Head of caudate nucleus (tissue), 42 donors: Measurements from ENCODE around the gene ZNF346.

Source experiments
- DNase-seq, 42 donors: peaks; one replicate each; pipeline versions ENCODE4 v3.0.0 to v3.0.0-alpha.2; 2020 to 2021; ENCODE audit warnings: mixed read lengths in 7 of 42
- intact Hi-C: fragments of 100-400 bp; cut with DNase I; formaldehyde crosslinking; loops from one replicate; pipeline ENCODE4 v1.15.0; 2022

The ZNF346 gene

GRCh38 chr5:177005619-177006264 lies 16.8 kb upstream of the ZNF346 start:
- peak; percentile 51 to 94 (median 84) for DNase-seq
- intact Hi-C loops, result no loop called here

- intact Hi-C loops, result no loop called here
- DNase-seq, result peak; percentile 74 to 97 (median 91)
These were observed 16.1 kb upstream of the ZNF346 start, which contains the start of gene UIMC1 for GRCh38 chr5:177006265-177006972. Gene UIMC1 (minus strand): TSS chr5:177006779. CDS start chr5:176982615, 24,164 bp downstream.

GRCh38 chr5:177008716-177009115 lies 13.8 kb upstream of the ZNF346 start:
- intact Hi-C loops, result no loop called here
- no peak for DNase-seq

- DNase-seq, result no peak
- intact Hi-C loops, result no loop called here
These were observed 12.3 kb upstream of the ZNF346 start for GRCh38 chr5:177010153-177010552.

- intact Hi-C loops, result no loop called here
- DNase-seq, result no peak
These were observed 7.3 kb upstream of the ZNF346 start for GRCh38 chr5:177015156-177015555.

GRCh38 chr5:177018341-177018740 lies 4.2 kb upstream of the ZNF346 start:
- intact Hi-C loops, result no loop called here
- no peak for DNase-seq

- no peak for DNase-seq
- intact Hi-C loops, result no loop called here
These were observed 2.5 kb upstream of the ZNF346 start for GRCh38 chr5:177020033-177020432.

GRCh38 chr5:177023303-177023664 lies 788 bp downstream of the ZNF346 start:
- intact Hi-C loops, result no loop called here
- peak in 6 of 42 donors; percentile 7 to 46 (median 15) for DNase-seq

GRCh38 chr5:177024559-177024958 lies 2.1 kb downstream of the ZNF346 start:
- DNase-seq, result no peak
- intact Hi-C loops, result no loop called here

GRCh38 chr5:177025101-177025601 lies 2.7 kb downstream of the ZNF346 start:
- DNase-seq, result no peak
- intact Hi-C loops, result no loop called here

GRCh38 chr5:177027665-177028064 lies 5.2 kb downstream of the ZNF346 start:
- intact Hi-C loops, result no loop called here
- DNase-seq, result no peak

- intact Hi-C loops, result no loop called here
- no peak for DNase-seq
These were observed 7.0 kb downstream of the ZNF346 start for GRCh38 chr5:177029498-177029897.

GRCh38 chr5:177035976-177036375 lies 13.5 kb downstream of the ZNF346 start:
- no peak for DNase-seq
- intact Hi-C loops, result no loop called here

GRCh38 chr5:177036443-177036842 lies 13.9 kb downstream of the ZNF346 start:
- DNase-seq, result no peak
- intact Hi-C loops, result no loop called here

GRCh38 chr5:177036921-177037320 lies 14.4 kb downstream of the ZNF346 start:
- DNase-seq, result no peak
- intact Hi-C loops, result no loop called here

- DNase-seq, result peak in 26 of 42 donors; percentile 2 to 68 (median 34)
- intact Hi-C loops, result no loop called here
These were observed 18.4 kb downstream of the ZNF346 start for GRCh38 chr5:177040814-177041420.

- DNase-seq, result no peak
- intact Hi-C loops, result no loop called here
These were observed 19.4 kb downstream of the ZNF346 start for GRCh38 chr5:177041936-177042335.

- no peak for DNase-seq
- intact Hi-C loops, result no loop called here
These were observed 20.6 kb downstream of the ZNF346 start for GRCh38 chr5:177043114-177043513.

GRCh38 chr5:177043958-177044357 lies 21.5 kb downstream of the ZNF346 start:
- intact Hi-C loops, result no loop called here
- no peak for DNase-seq

GRCh38 chr5:177044641-177045040 lies 22.1 kb downstream of the ZNF346 start:
- no peak for DNase-seq
- intact Hi-C loops, result no loop called here
